HEK293 (cell line): Measurements from ENCODE around the gene AP1AR.

ENCODE experiments used
- CTCF ChIA-PET: fragments of 350-600 bp; formaldehyde crosslinking; extraction: SDS; loops from one replicate; lab custom pipeline; 2021; ENCODE audit warnings: antibody characterized with exemption; lab: Yijun Ruan, JAX
- POLR2A ChIA-PET: fragments of 300-600 bp; formaldehyde crosslinking; extraction: SDS; loops from one replicate; lab custom pipeline; 2020; ENCODE audit warnings: antibody characterized with exemption, inconsistent platforms; lab: Yijun Ruan, JAX
- H3K27ac ChIP-seq: fragments of 200-500 bp; sonication (Bioruptor generic); 2 replicates; pipeline ENCODE4 v1.5.1; 2014; ENCODE audit warnings: low read depth, low read length, control low read depth, inconsistent platforms; ENCODE audit errors: extremely low read depth
- H3K36me3 ChIP-seq, 2 experiments: fragments of 200-500 bp in 1 of 2; sonication (Bioruptor generic) in 1 of 2; 1 replicate in 1 of 2; 2 replicates in 1 of 2; pipeline ENCODE4 v1.5.1; 2014 to 2017; ENCODE audit warnings: inconsistent platforms in 2 of 2, low read length in 2 of 2; ENCODE audit not compliant: control insufficient read depth in 2 of 2, insufficient read depth in 1 of 2
- H3K4me1 ChIP-seq: fragments of 200-500 bp; sonication (Bioruptor generic); 2 replicates; pipeline ENCODE4 v1.5.1; 2014; ENCODE audit warnings: mild to moderate bottlenecking, low read length, inconsistent platforms; ENCODE audit not compliant: control insufficient read depth, insufficient read depth
- H3K4me3 ChIP-seq: 2 replicates; pipeline ENCODE4 v1.5.1; 2011; ENCODE audit warnings: low read depth, mild to moderate bottlenecking, control low read depth, low read length, moderate library complexity
- H3K9me3 ChIP-seq: fragments of 200-500 bp; sonication (Bioruptor generic); 2 replicates; pipeline ENCODE4 v1.5.1; 2014; ENCODE audit warnings: low read depth, low read length, inconsistent platforms; ENCODE audit not compliant: control insufficient read depth, insufficient read depth
- ELK4 ChIP-seq: IDR thresholded peaks from 2 replicates; pipeline ENCODE4 v1.6.1; 2011; ENCODE audit warnings: mild to moderate bottlenecking, low read depth, low read length, borderline replicate concordance
- GLIS1 ChIP-seq: fragments of 450-650 bp; formaldehyde crosslinking; IDR thresholded peaks from 2 replicates; pipeline ENCODE4 v1.5.1; 2016; ENCODE audit warnings: missing biosample characterization, missing genetic modification characterization
- HOXA7 ChIP-seq: sonication (generic); formaldehyde crosslinking; IDR thresholded peaks from 2 replicates; pipeline ENCODE4 v1.8.1; 2022; ENCODE audit warnings: missing genetic modification reagents, borderline replicate concordance
- IKZF3 ChIP-seq: fragments of 450-650 bp; IDR thresholded peaks from 2 replicates; pipeline ENCODE4 v1.5.0; 2018; ENCODE audit warnings: missing biosample characterization, mild to moderate bottlenecking, missing genetic modification characterization, moderate library complexity
- MYNN ChIP-seq: fragments of 450-650 bp; formaldehyde crosslinking; IDR thresholded peaks from 2 replicates; pipeline ENCODE4 v1.5.1; 2016; ENCODE audit warnings: missing biosample characterization, missing genetic modification characterization, borderline replicate concordance
- ZEB2 ChIP-seq: fragments of 450-650 bp; formaldehyde crosslinking; IDR thresholded peaks from 2 replicates; pipeline ENCODE4 v1.5.1; 2016; ENCODE audit warnings: missing biosample characterization, missing genetic modification characterization
- ZFP37 ChIP-seq: fragments of 450-650 bp; formaldehyde crosslinking; IDR thresholded peaks from 2 replicates; pipeline ENCODE4 v1.5.1; 2016; ENCODE audit warnings: missing biosample characterization, missing genetic modification characterization
- ZNF211 ChIP-seq: fragments of 450-650 bp; formaldehyde crosslinking; IDR thresholded peaks from 2 replicates; pipeline ENCODE4 v1.5.1; 2016; ENCODE audit warnings: low read depth, missing biosample characterization, missing genetic modification characterization
- ZNF292 ChIP-seq: fragments of 450-650 bp; formaldehyde crosslinking; IDR thresholded peaks from 2 replicates; pipeline ENCODE4 v1.5.1; 2016; ENCODE audit warnings: low read depth, missing biosample characterization, missing genetic modification characterization, borderline replicate concordance
- ZNF302 ChIP-seq: fragments of 450-650 bp; formaldehyde crosslinking; IDR thresholded peaks from 2 replicates; pipeline ENCODE4 v1.5.1; 2016; ENCODE audit warnings: missing biosample characterization, missing genetic modification characterization, low read depth
- ZNF341 ChIP-seq: fragments of 450-650 bp; formaldehyde crosslinking; IDR thresholded peaks from 2 replicates; pipeline ENCODE4; 2016; ENCODE audit warnings: low read depth, missing biosample characterization, missing genetic modification characterization
- ZNF423 ChIP-seq: fragments of 450-650 bp; formaldehyde crosslinking; IDR thresholded peaks from 2 replicates; pipeline ENCODE4 v1.5.1; 2016; ENCODE audit warnings: missing biosample characterization, missing genetic modification characterization
- ZNF514 ChIP-seq: fragments of 450-650 bp; formaldehyde crosslinking; IDR thresholded peaks from 2 replicates; pipeline ENCODE4 v1.5.1; 2016; ENCODE audit warnings: missing biosample characterization, missing genetic modification characterization
- ZNF544 ChIP-seq: fragments of 450-650 bp; formaldehyde crosslinking; IDR thresholded peaks from 2 replicates; pipeline ENCODE4 v1.5.0; 2017; ENCODE audit warnings: missing biosample characterization, missing genetic modification characterization
- ZNF571 ChIP-seq: fragments of 450-650 bp; formaldehyde crosslinking; IDR thresholded peaks from 2 replicates; pipeline ENCODE4 v1.5.0; 2017; ENCODE audit warnings: missing biosample characterization, missing genetic modification characterization
- ZNF654 ChIP-seq: fragments of 450-650 bp; formaldehyde crosslinking; IDR thresholded peaks from 2 replicates; pipeline ENCODE4 v1.5.1; 2016; ENCODE audit warnings: low read depth, missing biosample characterization, missing genetic modification characterization
- ZNF670 ChIP-seq: fragments of 450-650 bp; formaldehyde crosslinking; IDR thresholded peaks from 2 replicates; pipeline ENCODE4 v1.5.1; 2016; ENCODE audit warnings: missing biosample characterization, missing genetic modification characterization, low read depth
- ZNF776 ChIP-seq: fragments of 450-650 bp; formaldehyde crosslinking; IDR thresholded peaks from 2 replicates; pipeline ENCODE4 v1.5.0; 2017; ENCODE audit warnings: missing biosample characterization, missing genetic modification characterization, borderline replicate concordance
- TF ChIP-seq, protein P1 (sequence below): fragments of 450-650 bp; formaldehyde crosslinking; IDR thresholded peaks from 2 replicates; pipeline ENCODE4 v1.5.1; 2016; ENCODE audit warnings: missing biosample characterization, missing genetic modification characterization
- TF ChIP-seq, protein P2 (sequence below): fragments of 450-650 bp; formaldehyde crosslinking; IDR thresholded peaks from 2 replicates; pipeline ENCODE4 v1.5.1; 2016; ENCODE audit warnings: missing biosample characterization, missing genetic modification characterization

The AP1AR gene

GRCh38 chr4:112257098-112257497 lies 25.5 kb downstream of the AP1AR start:
- no peak overlapping the region for H3K4me3 ChIP-seq
- no peak for TF ChIP-seq ZEB2 (tag by site-specific recombination)
- TF ChIP-seq ZNF341 (tag by site-specific recombination): no peak
- no peak for TF ChIP-seq IKZF3 (tag by site-specific recombination)
- no peak for TF ChIP-seq ZFP37 (tag by site-specific recombination)
- no peak for TF ChIP-seq ZNF776 (tag by site-specific recombination)
- no peak for TF ChIP-seq ZNF670
- H3K27ac ChIP-seq: no peak overlapping the region
- CTCF ChIA-PET: interaction anchor here (0.6 to 1.2 kb wide), 5 partner anchors 23 to 567 kb away, joined by 3 read pairs; partner anchors contain the start of gene ALPK1
- H3K36me3 ChIP-seq: peaks cover 3 to 20% of the 10 kb centered on the region in 2 experiments; a peak in 2 of 3 replicates
- no peaks in the 10 kb centered on the region for H3K9me3 ChIP-seq
- H3K4me1 ChIP-seq: no peaks in the 10 kb centered on the region
- POLR2A ChIA-PET: no interaction called here

DNA sequence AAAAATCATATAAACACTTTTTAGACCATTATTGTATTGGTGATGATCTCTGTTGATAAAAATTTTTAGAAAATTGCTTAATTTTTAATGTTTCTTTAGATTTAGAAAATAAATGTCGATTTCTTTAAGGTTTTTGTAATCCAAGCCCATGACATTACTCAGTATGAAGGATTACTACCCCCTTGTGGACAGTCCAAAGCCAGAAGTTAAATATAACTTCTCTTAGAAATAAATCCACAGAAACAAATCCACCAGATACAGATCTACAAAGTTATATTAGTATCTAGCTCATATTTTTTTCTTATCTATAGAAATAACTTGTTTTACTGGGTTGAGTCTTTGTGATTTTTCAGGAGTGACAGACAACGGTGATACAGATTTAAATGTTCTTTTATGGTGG lies 35.2 kb downstream of the AP1AR start:
- no peak for TF ChIP-seq MYNN (tag by site-specific recombination)
- TF ChIP-seq ZNF423 (tag by site-specific recombination): no peak
- 0 out of 2 replicates have a peak, but pooled peaks have one; percentile 12 for TF ChIP-seq ZNF654 (tag by site-specific recombination)
- Histone ChIP-seq H3K9me3 (no peaks in the 10 kb centered on the region), H3K27ac (no peak overlapping the region), H3K4me3 (no peak overlapping the region), H3K4me1 (no peaks in the 10 kb centered on the region), H3K36me3 (peaks cover 5 to 23% of the 10 kb centered on the region in 2 experiments; a peak in 2 of 3 replicates)
- ChIA-PET CTCF (interaction anchor here (0.6 to 1.9 kb wide), 9 partner anchors 11 to 167 kb away, joined by 3 to 11 read pairs (median 4); partner anchors contain the start of gene TIFA), POLR2A (no interaction called here)

GRCh38 chr4:112270051-112270450 lies 38.5 kb downstream of the AP1AR start:
- TF ChIP-seq, protein P1, sequence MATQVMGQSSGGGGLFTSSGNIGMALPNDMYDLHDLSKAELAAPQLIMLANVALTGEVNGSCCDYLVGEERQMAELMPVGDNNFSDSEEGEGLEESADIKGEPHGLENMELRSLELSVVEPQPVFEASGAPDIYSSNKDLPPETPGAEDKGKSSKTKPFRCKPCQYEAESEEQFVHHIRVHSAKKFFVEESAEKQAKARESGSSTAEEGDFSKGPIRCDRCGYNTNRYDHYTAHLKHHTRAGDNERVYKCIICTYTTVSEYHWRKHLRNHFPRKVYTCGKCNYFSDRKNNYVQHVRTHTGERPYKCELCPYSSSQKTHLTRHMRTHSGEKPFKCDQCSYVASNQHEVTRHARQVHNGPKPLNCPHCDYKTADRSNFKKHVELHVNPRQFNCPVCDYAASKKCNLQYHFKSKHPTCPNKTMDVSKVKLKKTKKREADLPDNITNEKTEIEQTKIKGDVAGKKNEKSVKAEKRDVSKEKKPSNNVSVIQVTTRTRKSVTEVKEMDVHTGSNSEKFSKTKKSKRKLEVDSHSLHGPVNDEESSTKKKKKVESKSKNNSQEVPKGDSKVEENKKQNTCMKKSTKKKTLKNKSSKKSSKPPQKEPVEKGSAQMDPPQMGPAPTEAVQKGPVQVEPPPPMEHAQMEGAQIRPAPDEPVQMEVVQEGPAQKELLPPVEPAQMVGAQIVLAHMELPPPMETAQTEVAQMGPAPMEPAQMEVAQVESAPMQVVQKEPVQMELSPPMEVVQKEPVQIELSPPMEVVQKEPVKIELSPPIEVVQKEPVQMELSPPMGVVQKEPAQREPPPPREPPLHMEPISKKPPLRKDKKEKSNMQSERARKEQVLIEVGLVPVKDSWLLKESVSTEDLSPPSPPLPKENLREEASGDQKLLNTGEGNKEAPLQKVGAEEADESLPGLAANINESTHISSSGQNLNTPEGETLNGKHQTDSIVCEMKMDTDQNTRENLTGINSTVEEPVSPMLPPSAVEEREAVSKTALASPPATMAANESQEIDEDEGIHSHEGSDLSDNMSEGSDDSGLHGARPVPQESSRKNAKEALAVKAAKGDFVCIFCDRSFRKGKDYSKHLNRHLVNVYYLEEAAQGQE (tag by site-specific recombination): no peak
- TF ChIP-seq ZNF211 (tag by site-specific recombination) (no peak), ZNF514 (tag by site-specific recombination) (no peak), ELK4 (no peak), ZNF292 (tag by site-specific recombination) (no peak), ZNF302 (tag by site-specific recombination) (no peak), ZNF571 (tag by site-specific recombination) (no peak), GLIS1 (no peak), HOXA7 (CRISPR knock-in tag) (no peak), MYNN (tag by site-specific recombination) (no peak), ZNF544 (tag by site-specific recombination) (no peak)
- TF ChIP-seq, protein P2, sequence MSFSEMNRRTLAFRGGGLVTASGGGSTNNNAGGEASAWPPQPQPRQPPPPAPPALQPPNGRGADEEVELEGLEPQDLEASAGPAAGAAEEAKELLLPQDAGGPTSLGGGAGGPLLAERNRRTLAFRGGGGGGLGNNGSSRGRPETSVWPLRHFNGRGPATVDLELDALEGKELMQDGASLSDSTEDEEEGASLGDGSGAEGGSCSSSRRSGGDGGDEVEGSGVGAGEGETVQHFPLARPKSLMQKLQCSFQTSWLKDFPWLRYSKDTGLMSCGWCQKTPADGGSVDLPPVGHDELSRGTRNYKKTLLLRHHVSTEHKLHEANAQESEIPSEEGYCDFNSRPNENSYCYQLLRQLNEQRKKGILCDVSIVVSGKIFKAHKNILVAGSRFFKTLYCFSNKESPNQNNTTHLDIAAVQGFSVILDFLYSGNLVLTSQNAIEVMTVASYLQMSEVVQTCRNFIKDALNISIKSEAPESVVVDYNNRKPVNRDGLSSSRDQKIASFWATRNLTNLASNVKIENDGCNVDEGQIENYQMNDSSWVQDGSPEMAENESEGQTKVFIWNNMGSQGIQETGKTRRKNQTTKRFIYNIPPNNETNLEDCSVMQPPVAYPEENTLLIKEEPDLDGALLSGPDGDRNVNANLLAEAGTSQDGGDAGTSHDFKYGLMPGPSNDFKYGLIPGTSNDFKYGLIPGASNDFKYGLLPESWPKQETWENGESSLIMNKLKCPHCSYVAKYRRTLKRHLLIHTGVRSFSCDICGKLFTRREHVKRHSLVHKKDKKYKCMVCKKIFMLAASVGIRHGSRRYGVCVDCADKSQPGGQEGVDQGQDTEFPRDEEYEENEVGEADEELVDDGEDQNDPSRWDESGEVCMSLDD: no peak
- Histone ChIP-seq H3K4me1 (no peaks in the 10 kb centered on the region), H3K36me3 (peaks cover 0 to 15% of the 10 kb centered on the region in 2 experiments; a peak in 1 of 3 replicates), H3K9me3 (no peaks in the 10 kb centered on the region), H3K27ac (no peak overlapping the region), H3K4me3 (no peak overlapping the region)
- POLR2A ChIA-PET: no interaction called here
- CTCF ChIA-PET: interaction anchor here (0.5 to 0.7 kb wide), 2 partner anchors 412 to 1937 kb away, joined by 3 to 4 read pairs; no protein-coding TSS in a partner anchor
